H9 (cell line): ENCODE measurements around the gene MTERF4. TPM values are rescaled to one million over a fixed set of nuclear protein-coding genes. Genes with fewer than 3 reads are reported as not detected.

Source experiments
- DNase-seq: peaks from one replicate; pipeline ENCODE4 v3.0.0-alpha.2; 2017
- H2AFZ ChIP-seq: one replicate; pipeline ENCODE4 v1.6.1; 2013; ENCODE audit warnings: mild to moderate bottlenecking, low read length, control low read depth, moderate library complexity
- H2AK5ac ChIP-seq: 2 replicates; pipeline ENCODE4 v1.6.1; 2013; ENCODE audit warnings: low read length, control low read depth, mixed read lengths; ENCODE audit not compliant: insufficient read length
- H2BK120ac ChIP-seq: one replicate; pipeline ENCODE4 v1.6.1; 2013; ENCODE audit warnings: low read depth, mild to moderate bottlenecking, low read length, control low read depth, inconsistent platforms; ENCODE audit not compliant: poor library complexity, severe bottlenecking
- H2BK12ac ChIP-seq: 2 replicates; pipeline ENCODE4 v1.6.1; 2013; ENCODE audit warnings: low read length, control low read depth, mixed read lengths, low read depth; ENCODE audit not compliant: insufficient read length
- H2BK15ac ChIP-seq: 2 replicates; pipeline ENCODE4 v1.6.1; 2013; ENCODE audit warnings: low read depth, low read length, control low read depth
- H2BK20ac ChIP-seq: one replicate; pipeline ENCODE4 v1.6.1; 2013; ENCODE audit warnings: low read depth, mild to moderate bottlenecking, low read length, control low read depth, inconsistent platforms; ENCODE audit not compliant: poor library complexity, severe bottlenecking
- H2BK5ac ChIP-seq: 2 replicates; pipeline ENCODE4 v1.6.1; 2013; ENCODE audit warnings: low read length, control low read depth, mixed read lengths; ENCODE audit not compliant: insufficient read length
- H3K14ac ChIP-seq: 2 replicates; pipeline ENCODE4 v1.6.1; 2013; ENCODE audit warnings: low read length, control low read depth; ENCODE audit not compliant: insufficient read depth
- H3K18ac ChIP-seq: 2 replicates; pipeline ENCODE4 v1.6.1; 2013; ENCODE audit warnings: low read depth, mild to moderate bottlenecking, mixed read lengths, low read length, control low read depth; ENCODE audit not compliant: insufficient read length
- H3K23ac ChIP-seq: 2 replicates; pipeline ENCODE4 v1.6.1; 2013; ENCODE audit warnings: low read length, control low read depth, mixed read lengths, low read depth; ENCODE audit not compliant: insufficient read length
- H3K23me2 ChIP-seq: 2 replicates; pipeline ENCODE4 v1.6.1; 2013; ENCODE audit warnings: low read depth, mild to moderate bottlenecking, mixed read lengths, low read length, control low read depth; ENCODE audit not compliant: insufficient read length, poor library complexity, severe bottlenecking
- H3K27ac ChIP-seq: 2 replicates; pipeline ENCODE4 v1.5.1; 2013; ENCODE audit warnings: low read length, control low read depth, mixed read lengths, low read depth; ENCODE audit not compliant: insufficient read length
- H3K27me3 ChIP-seq: 2 replicates; pipeline ENCODE4 v1.6.1; 2013; ENCODE audit warnings: low read length, control low read depth, inconsistent platforms; ENCODE audit not compliant: insufficient read depth
- H3K4ac ChIP-seq: 2 replicates; pipeline ENCODE4 v1.6.1; 2013; ENCODE audit warnings: low read depth, mild to moderate bottlenecking, control low read depth, inconsistent platforms, low read length, moderate library complexity
- H3K4me1 ChIP-seq: 2 replicates; pipeline ENCODE4 v1.6.1; 2013; ENCODE audit warnings: low read length, control low read depth, inconsistent platforms; ENCODE audit not compliant: insufficient read depth
- H3K4me2 ChIP-seq: 2 replicates; pipeline ENCODE4 v1.6.1; 2013; ENCODE audit warnings: low read length, control low read depth, mixed read lengths; ENCODE audit not compliant: insufficient read length, insufficient read depth
- H3K56ac ChIP-seq: 2 replicates; pipeline ENCODE4 v1.6.1; 2013; ENCODE audit warnings: low read depth, mild to moderate bottlenecking, mixed read lengths, low read length, control low read depth; ENCODE audit not compliant: insufficient read length
- H3K79me1 ChIP-seq: 2 replicates; pipeline ENCODE4 v1.6.1; 2013; ENCODE audit warnings: low read depth, mild to moderate bottlenecking, moderate library complexity, low read length, control low read depth, inconsistent platforms; ENCODE audit not compliant: insufficient read depth, poor library complexity, severe bottlenecking
- H3K79me2 ChIP-seq: 2 replicates; pipeline ENCODE4 v1.6.1; 2013; ENCODE audit warnings: low read length, control low read depth, inconsistent platforms; ENCODE audit not compliant: insufficient read depth
- H3K9ac ChIP-seq: 2 replicates; pipeline ENCODE4 v1.6.1; 2013; ENCODE audit warnings: low read length, control low read depth, mixed read lengths; ENCODE audit not compliant: insufficient read length; ENCODE audit errors: extremely low read depth
- H3K9me3 ChIP-seq: one replicate; pipeline ENCODE4 v1.6.1; 2013; ENCODE audit warnings: low read depth, low read length, inconsistent platforms; ENCODE audit not compliant: control insufficient read depth
- H3T11ph ChIP-seq: one replicate; pipeline ENCODE4 v1.6.1; 2013; ENCODE audit warnings: mild to moderate bottlenecking, low read length, control low read depth, inconsistent platforms
- H4K20me1 ChIP-seq: one replicate; pipeline ENCODE4 v1.6.1; 2013; ENCODE audit not compliant: control insufficient read depth, insufficient read length, insufficient read depth
- H4K5ac ChIP-seq: 2 replicates; pipeline ENCODE4 v1.6.1; 2013; ENCODE audit warnings: low read depth, mild to moderate bottlenecking, mixed read lengths, low read length, control low read depth; ENCODE audit not compliant: insufficient read length
- H4K8ac ChIP-seq: replicated peaks from 2 replicates; pipeline ENCODE4 v1.6.1; 2013; ENCODE audit warnings: low read length, control low read depth, mixed read lengths, low read depth; ENCODE audit not compliant: insufficient read length
- H4K91ac ChIP-seq: 2 replicates; pipeline ENCODE4 v1.6.1; 2013; ENCODE audit warnings: low read depth, mild to moderate bottlenecking, moderate library complexity, mixed read lengths, low read length, control low read depth; ENCODE audit not compliant: insufficient read length
- H3K27ac Mint-ChIP-seq, 3 experiments: 2 replicates in 2 of 3; 3 replicates in 1 of 3; pipeline ENCODE4 v1.8.0; 2020 to 2021; ENCODE audit warnings: mixed read lengths in 3 of 3, mild to moderate bottlenecking in 1 of 3, moderate library complexity in 1 of 3
- H3K27me3 Mint-ChIP-seq: 2 replicates; pipeline ENCODE4 v1.8.0; 2021; ENCODE audit warnings: low read depth, mild to moderate bottlenecking, moderate library complexity, mixed read lengths
- H3K36me3 Mint-ChIP-seq, 3 experiments: 2 replicates in 2 of 3; 3 replicates in 1 of 3; pipeline ENCODE4 v1.8.0; 2020 to 2021; ENCODE audit warnings: low read depth in 3 of 3, mixed read lengths in 3 of 3; ENCODE audit not compliant: insufficient read depth in 1 of 3
- H3K4me1 Mint-ChIP-seq, 2 experiments: 2 replicates each; pipeline ENCODE4 v1.8.0; 2020; ENCODE audit warnings: mixed read lengths in 2 of 2
- H3K4me3 Mint-ChIP-seq, 2 experiments: 2 replicates in 1 of 2; 3 replicates in 1 of 2; pipeline ENCODE4 v1.8.0; 2020 to 2021; ENCODE audit warnings: mild to moderate bottlenecking in 2 of 2, mixed read lengths in 2 of 2, moderate library complexity in 1 of 2
- H3K9me3 Mint-ChIP-seq, 2 experiments: 2 replicates in 1 of 2; 3 replicates in 1 of 2; pipeline ENCODE4 v1.8.0; 2020; ENCODE audit warnings: mild to moderate bottlenecking in 2 of 2, mixed read lengths in 2 of 2, moderate library complexity in 1 of 2
- CTCF ChIP-seq: fragments of 200-600 bp; sonication (generic); conservative IDR thresholded peaks from 3 replicates; pipeline ENCODE4 v1.8.0; 2021; ENCODE audit warnings: antibody characterized with exemption, mild to moderate bottlenecking
- WGBS: extraction: QIAGEN DNeasy Blood & Tissue Kit; methylation state at CpG from one replicate; pipeline ENCODE4 v1.1.7; 2013; ENCODE audit warnings: missing lambda C conversion rate, low lambda C conversion rate, mixed read lengths; ENCODE audit not compliant: insufficient read length; ENCODE audit errors: extremely low coverage; 5-methylcytosine and 5-hydroxymethylcytosine counted together
- total RNA-seq: library from RNA; stranded (reverse); gene quantifications from 2 replicates; pipeline ENCODE4 v1.2.1, GENCODE V29; 2021

Gene MTERF4
- total RNA-seq, 1 experiment from 2014 or later, result 35.0 TPM

GRCh38 chr2:241146286-241146685 is 44.2 kb upstream of the MTERF4 start:
- Histone ChIP-seq H4K5ac (no peak overlapping the region), H2AK5ac (no peak overlapping the region), H2BK120ac (no peak overlapping the region), H4K91ac (no peak overlapping the region), H3K18ac (no peak overlapping the region), H3K14ac (no peak overlapping the region), H3K79me1 (no peaks in the 10 kb centered on the region), H4K8ac (no peak overlapping the region), H3K4me2 (no peak overlapping the region), H2BK5ac (no peak overlapping the region), H3K9ac (no peak overlapping the region), H3K4me1 (peaks cover 6% of the 10 kb centered on the region; the same call in 1 of the 2 replicates), H2BK15ac (no peak overlapping the region), H3K23ac (no peak overlapping the region), H2BK12ac (no peak overlapping the region), H3K27me3 (no peaks in the 10 kb centered on the region), H2AFZ (no peak overlapping the region), H3K79me2 (no peaks in the 10 kb centered on the region), H4K20me1 (no peaks in the 10 kb centered on the region), H3K4ac (no peak overlapping the region), H3K9me3 (no peaks in the 10 kb centered on the region), H3K23me2 (peaks cover 10% of the 10 kb centered on the region), H3K56ac (no peak overlapping the region), H2BK20ac (no peak overlapping the region), H3K27ac (no peak overlapping the region), H3T11ph (no peak overlapping the region)
- WGBS, result no CpG with 5 or more reads among the region's 4 CpGs
- no peak for DNase-seq
- peaks cover 3% of the 10 kb centered on the region for H3K27me3 Mint-ChIP-seq
- no peak overlapping the region for H3K27ac Mint-ChIP-seq
- H3K9me3 Mint-ChIP-seq, result no peaks in the 10 kb centered on the region; a peak in 1 of 5 replicates
- H3K4me1 Mint-ChIP-seq, result peaks cover 16 to 19% of the 10 kb centered on the region in 2 experiments
- H3K36me3 Mint-ChIP-seq, result peaks cover 0 to 21% (median 18%) of the 10 kb centered on the region in 3 experiments; a peak in 5 of 7 replicates
- TF ChIP-seq CTCF, result no peak
- H3K4me3 Mint-ChIP-seq, result no peak overlapping the region; a peak in 1 of 5 replicates
